Breast epithelium (tissue), 3 donors: ENCODE data around the gene CFAP107.
"Not testable (repeated sequence)": the region's sequence is repeated elsewhere in the genome, so short reads cannot be mapped to it uniquely, and the experiment has no call there.

Source experiments
- POLR2A ChIP-seq: fragments of 450-650 bp; IDR thresholded peaks from one replicate; pipeline ENCODE4 v1.6.1; 2016; ENCODE audit warnings: antibody characterized with exemption, mild to moderate bottlenecking, moderate library complexity
- POLR2AphosphoS5 ChIP-seq, 3 donors: sonication (generic); formaldehyde crosslinking; IDR thresholded peaks; one replicate each; pipeline ENCODE4 v1.6.1; 2017; ENCODE audit warnings: antibody characterized with exemption in 3 of 3
- TF ChIP-seq, protein P1 (sequence below), 3 donors: fragments of 450-650 bp; IDR thresholded peaks; one replicate each; pipeline ENCODE4 v1.5.1; 2016 to 2017; ENCODE audit warnings: antibody characterized with exemption in 3 of 3, mild to moderate bottlenecking in 3 of 3, moderate library complexity in 3 of 3

DNA sequence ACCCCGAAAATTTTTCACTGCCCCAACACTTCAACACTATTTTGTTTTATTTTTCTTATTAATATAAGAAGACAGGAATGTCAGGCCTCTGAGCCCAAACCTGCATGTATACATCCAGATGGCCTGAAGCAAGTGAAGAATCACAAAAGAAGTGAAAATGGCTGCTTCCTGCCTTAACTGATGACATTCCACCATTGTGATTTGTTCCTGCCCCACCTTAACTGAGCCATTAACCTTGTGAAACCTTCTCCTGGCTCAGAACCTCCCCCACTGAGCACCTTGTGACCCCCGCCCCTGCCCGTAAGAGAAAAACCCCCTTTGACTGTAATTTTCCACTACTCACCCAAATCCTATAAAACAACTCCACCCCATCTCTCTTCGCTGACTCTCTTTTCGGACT lies 32.3 kb upstream of the CFAP107 start:
- not testable (repeated sequence) for TF ChIP-seq POLR2AphosphoS5 (IDR thresholded peaks at IDR 0.05); POLR2A
- TF ChIP-seq, protein P1, sequence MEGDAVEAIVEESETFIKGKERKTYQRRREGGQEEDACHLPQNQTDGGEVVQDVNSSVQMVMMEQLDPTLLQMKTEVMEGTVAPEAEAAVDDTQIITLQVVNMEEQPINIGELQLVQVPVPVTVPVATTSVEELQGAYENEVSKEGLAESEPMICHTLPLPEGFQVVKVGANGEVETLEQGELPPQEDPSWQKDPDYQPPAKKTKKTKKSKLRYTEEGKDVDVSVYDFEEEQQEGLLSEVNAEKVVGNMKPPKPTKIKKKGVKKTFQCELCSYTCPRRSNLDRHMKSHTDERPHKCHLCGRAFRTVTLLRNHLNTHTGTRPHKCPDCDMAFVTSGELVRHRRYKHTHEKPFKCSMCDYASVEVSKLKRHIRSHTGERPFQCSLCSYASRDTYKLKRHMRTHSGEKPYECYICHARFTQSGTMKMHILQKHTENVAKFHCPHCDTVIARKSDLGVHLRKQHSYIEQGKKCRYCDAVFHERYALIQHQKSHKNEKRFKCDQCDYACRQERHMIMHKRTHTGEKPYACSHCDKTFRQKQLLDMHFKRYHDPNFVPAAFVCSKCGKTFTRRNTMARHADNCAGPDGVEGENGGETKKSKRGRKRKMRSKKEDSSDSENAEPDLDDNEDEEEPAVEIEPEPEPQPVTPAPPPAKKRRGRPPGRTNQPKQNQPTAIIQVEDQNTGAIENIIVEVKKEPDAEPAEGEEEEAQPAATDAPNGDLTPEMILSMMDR (IDR thresholded peaks at IDR 0.05), result not testable (repeated sequence)
